ENCODE results near the gene LGALS16. TPM values are rescaled to one million over a fixed set of nuclear protein-coding genes. Genes with fewer than 3 reads are reported as not detected.
"Not testable (repeated sequence)": the region's sequence is repeated elsewhere in the genome, so short reads cannot be mapped to it uniquely, and the experiment has no call there.

The LGALS16 gene
- total and polyA plus RNA-seq, 2 experiments from 2014 or later, result not detected

GRCh38 chr19:39623946-39624345 lies 31.8 kb upstream of the LGALS16 start:
- Histone ChIP-seq H3K9me2 (ENCODE audit: insufficient read depth) (no peaks in the 10 kb centered on the region), H3K9ac (no peak overlapping the region), H2AFZ (no peak overlapping the region), H3K4me1 (ENCODE audit: insufficient read depth) (no peaks in the 10 kb centered on the region), H3K27me3 (replicated peaks; ENCODE audit: insufficient read depth) (no peaks in the 10 kb centered on the region; the same call in 1 of the 2 replicates), H3K9me3 (ENCODE audit: low read depth) (no peaks in the 10 kb centered on the region), H3F3A (ENCODE audit: insufficient read depth) (no peaks in the 10 kb centered on the region), H3K27ac (no peak overlapping the region), H4K20me1 (ENCODE audit: insufficient read depth) (no peaks in the 10 kb centered on the region), H3K36me3 (ENCODE audit: low read depth) (no peaks in the 10 kb centered on the region), H3K4me2 (ENCODE audit: unreplicated experiment) (no peak overlapping the region), H3K4me3 (no peak overlapping the region), H3K79me2 (ENCODE audit: insufficient read depth) (no peaks in the 10 kb centered on the region)
- 5 to 20% methylated on average over 5 of the region's 5 CpGs for WGBS, 2 experiments (ENCODE audit: low coverage in 1 of 2, low lambda C conversion rate in 2 of 2, missing lambda C conversion rate in 2 of 2)
- DNase-seq, result no peak
- in situ Hi-C loops (cut with MboI), result no loop called here
- TF ChIP-seq EZH2 (IDR thresholded peaks at IDR 0.05; ENCODE audit: insufficient read depth, poor library complexity, severe bottlenecking), result no peak
- TF ChIP-seq EZH2phosphoT487 (IDR thresholded peaks at IDR 0.05; ENCODE audit: insufficient read depth, low read depth), result no peak

DNA sequence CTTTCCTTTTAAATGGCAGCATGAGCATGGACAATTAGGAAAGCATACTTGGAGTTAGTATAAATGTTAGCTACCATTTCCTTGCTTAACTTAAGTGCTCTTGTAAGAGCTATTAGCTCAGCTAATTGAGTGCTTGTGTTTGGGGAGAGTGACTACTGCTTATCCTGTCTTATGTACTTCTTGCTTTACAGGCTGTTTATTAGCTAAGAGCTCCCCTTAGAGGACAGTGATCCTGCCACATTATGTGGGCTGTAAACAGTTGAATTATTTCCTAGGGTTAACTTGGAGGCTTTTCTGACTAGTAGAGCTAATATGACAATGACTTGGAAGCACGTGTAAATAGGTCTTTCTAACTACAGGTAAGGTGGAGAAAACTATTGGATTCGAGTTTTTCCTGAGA lies 28.1 kb upstream of the LGALS16 start:
- H3K27ac ChIP-seq; H3K9ac ChIP-seq; H3K79me2 ChIP-seq (ENCODE audit: insufficient read depth); H3K4me1 ChIP-seq (ENCODE audit: insufficient read depth); H3K36me3 ChIP-seq (ENCODE audit: low read depth); H2AFZ ChIP-seq; H4K20me1 ChIP-seq (ENCODE audit: insufficient read depth); H3K9me2 ChIP-seq (ENCODE audit: insufficient read depth); H3K27me3 ChIP-seq (replicated peaks; ENCODE audit: insufficient read depth); in situ Hi-C loops (cut with MboI); H3K4me3 ChIP-seq; H3K4me2 ChIP-seq (ENCODE audit: unreplicated experiment); H3K9me3 ChIP-seq (ENCODE audit: low read depth); DNase-seq; H3F3A ChIP-seq (ENCODE audit: insufficient read depth): not testable (repeated sequence)
- 15 to 20% methylated on average over 2 of the region's 2 CpGs for WGBS, 2 experiments (ENCODE audit: low coverage in 1 of 2, low lambda C conversion rate in 2 of 2, missing lambda C conversion rate in 2 of 2)

DNA sequence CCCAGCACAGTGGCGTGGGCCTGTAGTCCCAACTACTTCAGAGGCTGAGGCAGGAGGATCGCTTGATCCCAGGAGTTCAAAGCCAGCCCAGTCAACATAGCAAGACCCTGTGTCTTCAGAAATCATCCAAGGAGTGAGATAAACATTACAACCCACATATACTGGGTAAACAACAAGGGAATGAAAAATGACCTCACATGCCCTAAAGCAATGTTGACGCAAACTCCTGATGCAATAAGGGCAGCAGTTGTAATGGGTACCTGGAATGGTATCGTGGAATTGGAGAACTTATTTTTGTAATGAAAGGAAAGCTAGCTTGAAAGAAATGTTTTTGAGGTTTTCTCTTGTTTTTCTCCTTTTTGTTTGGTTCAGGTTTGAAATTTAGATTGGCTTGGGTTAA lies 24.5 kb upstream of the LGALS16 start:
- Histone ChIP-seq H3K36me3 (ENCODE audit: low read depth) (no peaks in the 10 kb centered on the region), H3K4me2 (ENCODE audit: unreplicated experiment) (no peak overlapping the region), H3K27ac (no peak overlapping the region), H3K9me2 (ENCODE audit: insufficient read depth) (no peaks in the 10 kb centered on the region), H3K9ac (no peak overlapping the region), H3K4me1 (ENCODE audit: insufficient read depth) (no peaks in the 10 kb centered on the region), H3K9me3 (ENCODE audit: low read depth) (no peaks in the 10 kb centered on the region), H4K20me1 (ENCODE audit: insufficient read depth) (no peaks in the 10 kb centered on the region), H3K4me3 (no peak overlapping the region), H3K79me2 (ENCODE audit: insufficient read depth) (no peaks in the 10 kb centered on the region), H2AFZ (no peak overlapping the region), H3K27me3 (replicated peaks; ENCODE audit: insufficient read depth) (no peaks in the 10 kb centered on the region), H3F3A (ENCODE audit: insufficient read depth) (no peaks in the 10 kb centered on the region)
- no peak for DNase-seq
- 30 to 33% methylated on average over 4 of the region's 4 CpGs for WGBS, 2 experiments (ENCODE audit: low coverage in 1 of 2, low lambda C conversion rate in 2 of 2, missing lambda C conversion rate in 2 of 2)
- in situ Hi-C loops (cut with MboI), result no loop called here
- TF ChIP-seq EZH2 (IDR thresholded peaks at IDR 0.05; ENCODE audit: insufficient read depth, poor library complexity, severe bottlenecking), result no peak
- no peak for TF ChIP-seq EZH2phosphoT487 (IDR thresholded peaks at IDR 0.05; ENCODE audit: insufficient read depth, low read depth)

DNA sequence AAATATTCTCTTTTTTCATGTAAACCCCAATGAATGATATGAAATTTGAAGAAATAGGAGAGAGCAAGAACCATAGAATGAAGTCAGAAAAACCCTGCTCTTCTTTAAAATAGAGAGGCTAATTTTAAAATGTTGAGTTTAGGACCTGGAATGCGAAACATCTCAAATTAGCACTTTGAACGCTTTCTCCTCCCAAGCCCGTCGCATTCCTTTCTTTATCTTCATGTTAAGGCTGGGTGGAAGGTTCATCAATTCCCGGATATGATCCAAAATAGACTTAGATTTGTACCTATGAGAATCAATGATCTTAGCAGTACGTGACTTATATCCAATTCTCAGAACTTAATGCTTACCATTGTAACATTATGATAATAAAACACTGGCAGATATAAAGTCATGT lies 24.1 kb upstream of the LGALS16 start:
- H2AFZ ChIP-seq, result no peak overlapping the region
- no peaks in the 10 kb centered on the region for H3K36me3 ChIP-seq (ENCODE audit: low read depth)
- H3K27ac ChIP-seq, result no peak overlapping the region
- H3K4me2 ChIP-seq (ENCODE audit: unreplicated experiment), result no peak overlapping the region
- no peak overlapping the region for H3K9ac ChIP-seq
- H3K4me3 ChIP-seq, result no peak overlapping the region
- no peaks in the 10 kb centered on the region for H3K27me3 ChIP-seq (replicated peaks; ENCODE audit: insufficient read depth)
- TF ChIP-seq EZH2phosphoT487 (IDR thresholded peaks at IDR 0.05; ENCODE audit: insufficient read depth, low read depth) (no peak), EZH2 (IDR thresholded peaks at IDR 0.05; ENCODE audit: insufficient read depth, poor library complexity, severe bottlenecking) (no peak)
- H3F3A ChIP-seq (ENCODE audit: insufficient read depth), result no peaks in the 10 kb centered on the region
- H3K9me2 ChIP-seq (ENCODE audit: insufficient read depth), result no peaks in the 10 kb centered on the region
- DNase-seq, result no peak
- H3K4me1 ChIP-seq (ENCODE audit: insufficient read depth), result no peaks in the 10 kb centered on the region
- no peaks in the 10 kb centered on the region for H3K9me3 ChIP-seq (ENCODE audit: low read depth)
- 25 to 28% methylated on average over 6 of the region's 6 CpGs for WGBS, 2 experiments (ENCODE audit: low coverage in 1 of 2, low lambda C conversion rate in 2 of 2, missing lambda C conversion rate in 2 of 2)
- no peaks in the 10 kb centered on the region for H3K79me2 ChIP-seq (ENCODE audit: insufficient read depth)
- in situ Hi-C loops (cut with MboI), result no loop called here
- no peaks in the 10 kb centered on the region for H4K20me1 ChIP-seq (ENCODE audit: insufficient read depth)

DNA sequence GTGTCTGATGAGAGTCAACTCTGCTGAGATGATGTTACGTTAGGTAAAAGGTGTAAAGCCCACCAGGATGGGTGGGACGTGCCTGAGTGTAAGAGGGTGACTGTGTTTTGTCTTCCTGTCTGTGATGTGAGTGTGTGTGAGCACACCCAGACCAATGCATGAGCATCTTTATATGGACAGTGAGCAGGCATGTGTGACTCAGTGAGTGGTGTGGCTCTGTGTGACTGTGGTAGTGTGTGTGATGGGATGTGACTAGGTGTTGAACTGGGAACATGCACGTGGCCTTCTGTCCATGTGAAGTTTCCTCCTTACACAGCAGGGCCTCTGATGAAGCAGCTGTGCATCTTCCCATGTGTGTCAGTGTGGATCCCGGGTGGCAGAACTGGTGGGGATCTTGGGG lies 17.8 kb upstream of the LGALS16 start:
- Histone ChIP-seq H3K9me3 (ENCODE audit: low read depth) (no peaks in the 10 kb centered on the region), H4K20me1 (ENCODE audit: insufficient read depth) (no peaks in the 10 kb centered on the region), H2AFZ (no peak overlapping the region), H3K4me1 (ENCODE audit: insufficient read depth) (no peaks in the 10 kb centered on the region), H3K79me2 (ENCODE audit: insufficient read depth) (no peaks in the 10 kb centered on the region), H3K36me3 (ENCODE audit: low read depth) (no peaks in the 10 kb centered on the region), H3K27me3 (replicated peaks; ENCODE audit: insufficient read depth) (no peaks in the 10 kb centered on the region), H3K27ac (no peak overlapping the region), H3K9me2 (ENCODE audit: insufficient read depth) (no peaks in the 10 kb centered on the region), H3K4me2 (ENCODE audit: unreplicated experiment) (no peak overlapping the region), H3K9ac (no peak overlapping the region), H3F3A (ENCODE audit: insufficient read depth) (no peaks in the 10 kb centered on the region), H3K4me3 (no peak overlapping the region)
- 6 to 12% methylated on average over 4 of the region's 4 CpGs for WGBS, 2 experiments (ENCODE audit: low coverage in 1 of 2, low lambda C conversion rate in 2 of 2, missing lambda C conversion rate in 2 of 2)
- TF ChIP-seq EZH2phosphoT487 (IDR thresholded peaks at IDR 0.05; ENCODE audit: insufficient read depth, low read depth), result no peak
- no peak for TF ChIP-seq EZH2 (IDR thresholded peaks at IDR 0.05; ENCODE audit: insufficient read depth, poor library complexity, severe bottlenecking)
- in situ Hi-C loops (cut with MboI), result no loop called here
- DNase-seq, result no peak

Measured in GM23248 (cell line).